Activated CD4-positive, alpha-beta T cell treated with anti-CD3 and anti-CD28 coated beads for 24 hours (primary cell): ENCODE data around the gene APAF1.

Experiments
- DNase-seq, 2 donors: peaks; one replicate each; pipeline ENCODE4 v3.0.0-alpha.2; 2020; ENCODE audit warnings: low read depth in 2 of 2

The APAF1 gene

DNA sequence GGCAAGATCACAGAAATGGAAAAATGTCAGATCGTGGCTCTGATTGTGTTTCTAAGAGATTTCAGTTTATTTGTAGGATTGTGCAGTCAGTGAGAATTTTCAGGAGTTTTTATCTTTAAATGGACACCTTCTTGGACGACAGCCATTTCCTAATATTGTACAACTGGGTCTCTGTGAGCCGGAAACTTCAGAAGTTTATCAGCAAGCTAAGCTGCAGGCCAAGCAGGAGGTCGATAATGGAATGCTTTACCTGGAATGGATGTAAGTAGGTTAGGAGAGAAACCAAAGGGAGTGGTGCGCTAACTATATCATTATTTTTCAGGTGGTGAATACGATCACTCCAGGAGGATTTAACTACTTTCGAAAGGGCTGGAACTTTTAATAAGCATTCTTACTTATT, 26.4 kb downstream of the APAF1 start:
- DNase-seq: no peak

DNA sequence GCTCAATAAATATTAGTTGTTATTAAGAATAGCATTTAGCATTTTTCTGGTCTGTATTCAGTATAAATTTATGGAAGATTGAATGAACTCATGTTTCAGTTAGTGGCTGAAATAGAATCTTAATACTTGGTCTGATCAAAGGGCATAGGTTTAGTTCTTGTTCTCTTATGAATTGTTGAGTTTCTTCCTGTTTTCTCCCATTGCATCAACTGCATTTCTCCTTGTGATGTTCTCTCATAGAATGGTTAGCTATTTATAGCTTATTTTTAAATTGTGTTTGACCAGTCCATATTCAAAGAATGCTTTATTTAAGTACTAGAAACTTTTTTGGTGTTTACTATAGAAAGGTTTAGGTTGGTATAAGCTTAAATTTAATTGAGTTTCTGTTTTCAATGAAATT, 29.8 kb downstream of the APAF1 start:
- DNase-seq: no peak

DNA sequence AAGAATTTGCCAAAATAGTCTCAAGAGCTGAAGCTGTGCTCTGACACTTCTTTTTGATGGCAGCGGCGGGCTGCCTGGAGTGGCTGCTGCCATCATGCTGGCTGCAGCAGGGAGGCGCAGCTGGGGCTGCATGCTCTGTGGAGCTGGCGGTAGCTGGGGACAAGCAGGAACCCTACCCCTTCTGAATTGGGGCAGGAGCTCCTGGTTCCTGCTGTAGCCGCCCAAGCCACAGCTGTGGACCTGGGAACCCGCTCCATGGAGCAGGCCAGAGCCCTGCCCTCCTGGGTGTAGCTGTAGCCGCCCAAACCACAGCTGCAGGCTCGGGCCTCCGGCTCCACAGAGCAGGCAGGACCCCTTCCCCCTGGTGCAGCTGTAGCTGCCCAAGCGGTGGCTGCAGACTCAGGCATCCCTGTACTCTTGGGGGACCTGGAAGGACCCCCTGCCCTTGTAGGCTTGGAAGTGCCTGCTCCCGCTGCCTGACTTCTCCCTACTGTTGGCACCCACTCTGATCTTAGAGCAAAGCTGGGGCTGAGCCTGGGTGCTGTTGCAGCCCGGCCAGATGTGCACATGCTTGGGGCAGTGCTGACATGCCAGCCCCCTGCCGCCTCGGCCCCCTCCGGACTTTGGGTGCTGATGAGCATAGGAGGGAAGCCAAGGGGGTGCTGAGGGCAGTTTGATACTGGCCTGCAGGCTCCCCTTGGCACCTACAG, 33.3 kb downstream of the APAF1 start:
- no peak for DNase-seq

DNA sequence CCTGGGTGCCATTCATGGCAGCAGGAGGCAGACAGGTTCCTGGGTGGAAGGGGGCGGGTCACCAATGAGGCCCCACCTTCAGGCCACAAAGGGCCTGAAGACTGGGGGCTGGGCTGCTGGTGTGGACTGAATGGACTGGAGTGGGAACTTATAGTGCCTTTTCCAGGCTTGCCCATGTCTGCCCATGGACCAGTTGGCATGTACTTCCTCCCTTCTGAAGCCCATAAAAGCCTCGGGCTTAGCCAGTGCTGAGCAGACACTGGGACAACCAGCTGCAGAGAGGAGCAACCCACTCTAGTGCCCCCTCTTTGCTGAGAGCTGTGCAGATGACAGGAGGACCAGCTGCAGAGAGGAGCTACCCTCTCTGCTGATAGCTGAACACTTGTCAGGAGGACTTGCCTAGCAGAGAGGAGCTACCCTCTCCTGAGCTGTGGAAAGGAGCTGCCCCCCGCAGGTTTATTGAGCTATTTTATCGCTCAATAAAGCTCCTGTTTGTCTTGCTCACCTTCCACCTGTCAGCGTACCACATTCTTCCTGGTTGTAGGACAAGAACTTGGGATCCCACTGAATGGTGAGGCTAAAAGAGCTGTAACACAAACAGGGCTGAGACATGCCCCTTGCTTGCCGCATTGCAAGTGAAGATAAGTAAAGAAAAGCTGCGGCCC, 34.0 kb downstream of the APAF1 start:
- DNase-seq: no peak

DNA sequence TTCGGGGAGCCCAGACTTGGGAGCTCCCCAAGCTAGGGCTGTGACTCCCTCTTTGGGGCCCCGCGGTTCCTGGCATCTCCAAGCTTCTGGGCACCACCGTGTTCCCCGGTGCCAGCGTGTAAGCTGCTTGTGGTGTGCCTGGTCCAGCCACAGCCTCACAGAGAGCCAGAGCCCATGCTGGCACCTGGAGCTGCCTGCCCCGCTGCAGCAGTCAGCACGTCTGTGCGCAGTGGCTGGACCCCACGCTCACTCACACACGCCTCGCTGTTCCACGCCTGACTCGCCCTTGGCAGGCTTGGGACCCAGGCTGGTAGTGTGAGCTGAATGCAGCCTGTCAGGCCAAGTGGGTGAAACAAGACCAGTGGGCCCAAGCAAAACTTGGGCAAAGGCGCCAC, 34.5 kb downstream of the APAF1 start:
- DNase-seq: no peak

DNA sequence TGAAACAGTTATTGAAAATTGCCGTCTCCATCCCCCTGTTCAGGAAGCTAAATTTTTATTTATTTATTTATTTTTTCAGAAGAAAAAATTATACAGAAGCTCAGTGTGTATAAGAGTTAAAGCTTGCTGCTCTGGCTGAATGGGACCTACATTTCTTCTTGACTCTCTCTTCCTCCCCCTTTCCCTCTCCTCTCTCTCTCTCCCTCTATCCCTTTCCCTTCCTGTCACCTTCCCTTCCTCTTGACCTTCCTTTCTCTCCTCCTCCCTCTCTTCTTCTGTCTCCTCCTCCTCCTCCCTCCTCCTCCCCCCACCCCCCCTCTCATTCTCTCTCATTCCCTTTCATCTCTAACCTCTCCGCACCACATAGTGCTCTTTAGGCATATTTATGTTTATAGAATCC, 39.1 kb downstream of the APAF1 start:
- DNase-seq: no peak

DNA sequence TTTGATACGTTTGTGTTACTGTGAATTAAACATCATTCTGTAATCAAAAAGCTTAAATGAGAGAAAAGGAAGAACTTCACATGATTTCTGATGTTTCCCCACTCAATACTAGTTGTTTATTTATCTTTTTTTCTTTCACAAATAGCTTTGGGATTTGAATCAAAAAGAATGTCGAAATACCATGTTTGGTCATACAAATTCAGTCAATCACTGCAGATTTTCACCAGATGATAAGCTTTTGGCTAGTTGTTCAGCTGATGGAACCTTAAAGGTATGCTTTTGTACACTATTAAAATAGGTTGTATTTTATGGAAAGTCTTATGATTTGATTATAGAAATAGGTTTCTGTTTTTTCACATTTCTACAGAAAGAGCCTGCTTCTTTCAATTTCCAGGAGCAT, 41.5 kb downstream of the APAF1 start:
- DNase-seq: no peak

DNA sequence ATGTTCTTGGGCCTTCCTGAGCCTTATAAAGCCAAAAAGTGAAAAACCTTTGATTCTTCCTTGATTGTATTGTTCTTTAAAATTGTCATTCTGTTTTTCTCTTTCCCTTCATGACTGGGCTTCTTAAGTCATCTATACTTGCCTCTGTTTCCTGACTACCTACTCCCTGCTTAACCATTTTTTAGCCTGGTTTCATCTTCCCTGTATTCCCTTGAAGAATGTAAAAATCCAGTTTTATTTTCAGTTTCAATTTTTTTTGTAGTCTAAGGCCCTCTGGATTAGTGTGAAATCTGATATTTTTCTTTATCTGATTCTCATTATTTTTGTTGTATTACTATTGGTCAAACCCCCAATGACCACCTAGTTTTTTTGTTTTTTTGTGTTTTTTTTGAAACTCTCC, 46.3 kb downstream of the APAF1 start:
- no peak for DNase-seq

DNA sequence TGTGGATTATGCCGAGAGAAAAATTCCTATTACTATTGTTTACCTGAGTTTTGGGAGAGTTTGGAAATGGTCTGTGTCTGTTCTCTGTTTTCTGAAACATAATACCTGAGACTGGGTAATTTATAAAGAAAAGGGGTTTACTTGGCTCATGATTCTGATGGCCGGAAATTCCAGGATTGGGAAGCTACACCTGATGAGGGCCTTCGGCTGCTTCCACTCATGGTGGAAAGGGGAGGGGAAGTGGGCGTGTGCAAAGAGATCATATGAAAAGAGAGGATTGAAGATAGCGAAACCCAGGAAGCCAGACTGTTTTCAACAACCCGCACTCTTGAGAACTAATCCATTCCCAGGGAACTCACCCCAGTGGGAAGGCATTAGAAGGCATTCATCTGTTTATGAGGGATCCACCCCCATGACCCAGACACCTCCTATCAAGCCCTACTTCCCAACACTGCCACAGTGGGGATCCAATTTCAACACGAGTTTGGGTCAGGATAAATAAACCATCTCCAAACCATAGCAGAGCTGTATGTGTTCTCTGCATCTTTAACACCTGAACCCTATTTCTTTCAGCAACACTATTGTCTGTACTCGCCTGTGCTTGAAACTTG, 51.1 kb downstream of the APAF1 start:
- no peak for DNase-seq

DNA sequence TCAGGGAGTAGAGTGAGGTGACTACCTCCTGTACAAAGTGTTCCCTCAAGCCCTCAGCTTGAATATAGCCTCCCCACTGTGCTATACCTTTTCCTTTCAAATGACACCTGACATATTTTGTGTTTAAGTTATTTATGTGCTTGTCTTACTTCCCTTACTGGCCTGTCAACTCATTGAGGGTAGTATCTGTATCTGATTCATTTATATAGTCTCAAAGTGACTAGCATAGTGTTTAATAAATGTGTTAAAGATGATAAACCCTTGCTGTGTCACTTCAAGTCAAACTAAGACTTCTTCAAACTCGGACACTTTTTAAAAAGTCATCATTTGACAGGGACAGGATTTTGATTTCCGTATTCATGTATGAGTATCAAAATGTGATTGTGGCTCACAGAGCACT, 52.1 kb downstream of the APAF1 start:
- no peak for DNase-seq

DNA sequence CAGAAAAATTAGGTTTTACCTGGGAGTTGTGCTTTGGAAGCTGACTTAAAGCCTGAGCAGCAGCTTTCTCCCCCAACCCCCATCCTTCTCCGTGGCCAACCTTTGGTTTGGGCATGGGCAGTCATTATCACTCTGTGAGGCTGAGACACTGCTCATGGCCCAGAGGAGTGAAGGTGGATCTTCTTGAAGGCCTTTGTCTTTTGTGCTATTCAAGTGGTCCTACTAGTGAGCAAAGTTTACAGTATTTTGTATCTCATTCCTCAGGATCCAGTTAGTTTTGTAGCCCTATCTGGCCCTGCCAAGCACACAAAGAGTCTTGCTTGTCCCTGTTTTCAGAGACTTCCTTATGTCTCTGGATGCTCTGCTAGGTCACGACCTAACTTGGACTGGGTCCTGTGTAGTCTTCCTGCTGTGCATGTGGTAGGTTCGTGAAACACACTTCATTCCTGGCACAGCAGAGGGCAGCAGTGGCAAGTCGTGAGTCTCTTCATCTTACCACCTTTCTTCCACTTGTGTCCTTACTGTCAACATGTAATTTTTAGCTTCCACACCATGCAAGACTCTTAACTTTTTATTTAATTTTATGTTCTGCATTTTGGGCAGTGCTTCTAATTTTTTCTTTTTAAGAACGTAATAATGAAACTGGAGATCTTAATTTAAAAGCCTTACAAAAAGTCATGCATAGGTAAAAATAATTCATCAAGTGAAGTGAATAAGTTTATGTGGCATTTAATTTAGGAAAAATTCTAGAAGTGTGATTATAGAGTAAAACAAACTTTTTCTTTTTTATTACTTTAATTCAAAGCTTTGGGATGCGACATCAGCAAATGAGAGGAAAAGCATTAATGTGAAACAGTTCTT, 53.7 kb downstream of the APAF1 start:
- DNase-seq: peak; percentile 19 to 27

DNA sequence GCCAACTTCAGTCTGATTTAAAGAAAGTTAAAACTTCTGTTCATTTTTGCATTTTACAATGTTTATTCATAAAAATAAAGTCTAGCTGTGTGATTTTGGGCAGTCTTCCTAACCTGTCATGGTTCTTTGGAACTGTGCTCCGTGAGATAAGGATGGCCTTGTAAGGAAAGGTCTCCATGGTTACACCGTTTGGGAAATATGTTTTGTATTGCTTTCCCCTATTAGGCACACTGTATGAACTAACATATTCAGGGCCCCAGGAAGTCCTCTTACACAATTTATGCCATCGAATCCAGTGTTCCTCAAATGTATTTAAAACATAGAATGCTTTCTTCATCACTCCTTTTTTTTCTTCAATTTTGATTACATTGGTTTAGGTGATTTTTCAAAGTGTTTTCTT, 54.5 kb downstream of the APAF1 start:
- no peak for DNase-seq

DNA sequence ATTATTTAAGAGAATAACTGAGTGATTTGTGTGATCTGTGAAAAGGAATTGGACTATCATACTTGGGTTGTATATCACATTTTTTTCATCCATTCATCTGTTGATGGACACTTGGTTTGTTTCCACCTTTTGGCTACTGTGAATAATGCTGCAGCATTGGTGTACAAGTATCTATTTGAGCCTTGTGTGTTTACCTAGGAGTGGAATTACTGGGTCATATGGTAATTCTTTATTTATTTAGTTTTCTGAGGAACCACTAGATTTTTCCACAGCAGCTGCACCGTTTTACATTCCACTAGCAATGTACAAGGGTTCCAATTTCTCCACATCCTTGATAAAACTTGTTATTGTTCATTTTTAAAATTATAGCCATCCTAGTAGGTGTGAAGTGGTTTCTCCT, 56.1 kb downstream of the APAF1 start:
- DNase-seq: no peak

DNA sequence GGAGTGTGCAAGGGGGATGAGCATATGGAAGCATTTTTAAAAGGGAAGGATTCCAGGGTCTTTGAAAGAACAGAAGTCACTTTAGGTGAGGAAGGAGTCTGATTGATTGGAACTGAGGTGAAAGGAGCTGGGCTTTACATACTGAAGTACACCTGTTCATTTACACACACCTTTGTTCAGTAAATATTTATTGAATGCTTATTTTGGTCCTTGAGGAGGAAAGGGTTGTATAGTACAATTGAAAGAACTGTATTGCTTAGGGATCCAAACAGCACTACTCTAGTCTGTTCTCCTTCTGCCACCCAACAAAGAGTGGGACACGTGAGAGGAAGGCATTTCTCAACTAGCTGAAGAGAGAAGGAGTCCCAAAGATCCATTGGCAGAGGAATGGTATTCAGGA, 63.9 kb downstream of the APAF1 start:
- no peak for DNase-seq

DNA sequence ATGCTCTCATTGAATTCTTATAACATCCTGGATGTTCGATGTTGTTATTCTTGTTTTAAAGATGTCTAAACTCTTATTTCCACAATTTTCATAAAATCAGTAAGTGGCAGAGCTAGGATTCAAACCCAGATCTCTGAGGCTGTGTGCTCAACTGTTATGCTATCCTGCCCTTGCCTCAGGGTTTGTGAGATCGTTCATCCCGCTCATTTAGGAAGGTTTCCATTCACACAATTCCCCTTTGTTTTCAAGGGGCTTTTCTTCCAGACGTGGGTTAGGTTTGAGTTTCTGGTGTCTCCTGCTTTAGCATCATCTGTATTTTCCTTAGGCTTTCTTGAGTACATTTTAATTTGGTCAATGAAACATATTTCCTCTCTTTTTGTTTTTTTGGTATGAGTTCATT, 69.3 kb downstream of the APAF1 start:
- DNase-seq: no peak

DNA sequence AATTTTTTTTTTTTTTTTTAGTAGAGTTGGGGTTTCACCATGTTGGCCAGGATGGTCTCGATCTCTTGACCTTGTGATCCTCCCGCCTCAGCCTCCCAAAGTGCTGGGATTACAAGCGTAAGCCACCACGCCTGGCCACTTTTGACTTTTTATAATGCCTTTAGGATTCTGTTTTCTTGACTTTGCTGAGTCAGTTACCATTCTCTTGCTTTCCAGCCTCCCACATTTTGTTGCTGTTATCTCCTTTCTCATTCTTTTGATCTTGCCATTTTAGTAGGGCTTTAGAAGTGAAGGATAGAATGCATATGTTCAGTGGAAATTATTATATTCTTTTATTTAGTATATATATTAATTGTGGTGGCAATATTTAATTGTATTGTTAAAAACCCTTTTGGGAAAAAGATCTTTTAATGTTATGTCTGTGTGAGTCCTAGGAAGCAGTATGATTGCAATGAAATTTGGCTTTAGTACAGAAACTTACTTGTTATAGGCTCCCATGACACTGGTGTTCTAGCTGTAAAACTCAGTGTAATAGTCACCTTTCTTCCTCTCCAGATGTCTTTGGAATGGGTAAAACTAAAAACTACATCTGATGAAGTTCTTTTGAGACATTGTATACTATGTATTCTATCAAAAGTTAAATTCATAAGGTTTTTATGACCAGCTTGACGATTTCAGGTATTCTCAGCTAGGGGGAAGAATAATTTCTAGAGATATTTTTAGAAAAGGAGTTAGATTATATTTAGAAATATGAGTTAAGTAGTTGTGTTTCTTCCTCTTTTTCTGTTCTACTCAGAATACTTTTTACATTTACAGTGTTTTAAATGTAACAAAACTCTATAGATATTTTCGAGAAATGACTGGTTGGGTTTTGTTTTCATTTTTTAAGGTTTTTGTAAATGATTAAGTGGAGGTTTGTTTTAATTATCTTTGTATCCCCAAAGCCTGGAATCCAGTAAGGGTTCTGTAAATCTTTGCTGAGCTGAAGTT, 74.7 kb downstream of the APAF1 start:
- DNase-seq: no peak

DNA sequence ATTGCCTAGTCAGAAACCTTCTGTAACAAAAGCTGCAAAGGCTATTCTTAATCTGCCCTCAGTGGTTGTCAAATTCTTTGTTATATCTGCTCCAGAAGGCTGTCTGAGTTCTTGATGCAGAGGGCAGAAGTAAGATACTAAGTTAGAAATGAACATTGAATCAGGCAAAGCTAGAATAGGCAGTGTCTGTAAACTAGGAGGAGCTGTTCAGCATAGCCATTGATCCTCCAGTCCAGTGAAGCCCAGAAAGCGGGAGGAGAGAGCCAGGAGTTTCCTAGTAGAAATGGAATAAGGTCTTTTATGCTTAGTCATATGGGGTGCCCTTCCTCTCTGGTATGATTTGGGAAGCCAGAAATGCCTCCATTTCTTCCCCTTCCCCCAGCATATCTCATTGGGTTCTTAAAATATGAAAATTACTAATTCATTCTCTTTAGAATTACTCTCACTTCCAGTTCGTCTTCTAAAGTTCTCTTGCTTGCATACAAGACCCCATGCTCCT, 76.2 kb downstream of the APAF1 start:
- DNase-seq: no peak

DNA sequence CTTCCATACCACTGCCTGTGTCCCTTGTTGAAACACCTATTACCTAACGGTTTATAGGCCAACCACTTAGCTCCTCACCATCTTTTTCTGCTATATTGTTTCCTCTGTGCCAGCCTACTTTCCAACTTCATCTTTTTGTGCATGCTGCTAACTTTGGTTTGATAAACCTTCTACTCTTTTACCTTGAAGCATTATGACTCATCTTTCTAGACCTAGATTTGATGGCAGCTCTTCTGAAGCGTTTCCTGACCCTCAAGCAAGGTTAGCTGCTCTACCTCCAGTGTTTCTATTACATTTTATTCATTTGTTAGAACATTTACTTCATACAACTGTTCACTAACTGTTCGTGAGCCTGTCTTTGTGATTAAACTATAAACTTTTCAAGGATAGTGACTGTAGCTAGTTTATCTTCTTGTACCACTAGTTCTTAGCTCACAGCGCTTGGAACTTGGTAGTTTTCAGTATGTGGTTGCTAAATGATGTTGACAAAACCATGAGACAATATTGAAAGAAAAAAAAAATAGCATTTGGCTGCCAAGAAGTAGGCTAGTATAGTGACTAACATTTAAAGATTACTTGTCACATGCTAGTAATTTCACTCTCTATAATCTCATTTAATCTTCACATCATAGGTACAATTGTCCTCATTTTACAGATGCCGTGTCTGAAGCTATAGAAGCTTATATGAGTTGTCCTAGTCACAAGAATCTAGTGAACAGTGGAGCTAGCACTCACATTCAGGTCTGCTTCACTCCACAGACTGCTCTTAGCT, 79.5 kb downstream of the APAF1 start:
- DNase-seq: no peak

DNA sequence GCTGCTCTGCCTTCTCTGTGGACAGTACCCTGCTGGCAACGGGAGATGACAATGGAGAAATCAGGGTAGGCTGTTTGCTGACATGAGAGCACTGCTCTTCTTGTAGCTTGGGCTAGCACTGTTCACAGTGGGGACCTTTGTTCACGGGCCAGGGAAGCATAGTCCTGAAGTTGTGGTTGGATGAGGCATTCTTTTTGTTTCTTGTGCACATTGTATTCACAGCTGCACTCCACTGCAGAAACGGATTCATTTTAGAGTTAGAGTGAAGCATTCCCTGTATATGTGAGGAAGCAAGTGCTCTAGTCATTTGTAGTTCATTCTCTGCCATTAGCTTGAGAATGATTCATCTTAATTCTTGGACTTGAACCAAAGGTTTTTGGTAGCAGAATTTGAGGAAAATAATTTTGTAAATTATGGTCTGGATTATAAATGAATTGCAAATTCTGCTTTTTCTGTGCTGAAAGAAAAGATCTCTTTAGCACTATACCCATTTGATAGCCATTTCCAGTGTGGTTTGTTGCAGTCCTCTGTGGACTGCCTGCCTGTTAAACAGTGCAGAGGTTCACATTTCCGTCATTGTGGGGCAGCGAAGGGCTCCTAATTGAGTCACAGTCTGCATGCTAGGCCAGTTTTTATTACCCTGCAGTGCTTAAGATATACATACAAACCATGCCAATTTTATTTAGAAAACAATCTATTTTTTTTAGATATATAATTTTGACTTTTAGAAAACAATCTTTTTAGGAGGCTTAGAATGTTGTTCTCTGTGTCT, 80.6 kb downstream of the APAF1 start:
- peak in 1 of 2 donors; percentile 47 for DNase-seq
